Measurements from ENCODE around the gene TLR1.
A peak's percentile ranks its signal among the peaks of the same experiment; 100 is the strongest.

Gene TLR1

GRCh38 chr4:38804654-38805295, at the start of gene TLR1:
Gene TLR1, minus strand, starts transcription at chr4:38804791. Its CDS starts 5,960 bp downstream, at chr4:38798831.
- Histone ChIP-seq H3K79me2 (ENCODE audit: low read length) (peaks cover 5% of the 10 kb centered on the region), H3K27me3 (replicated peaks; ENCODE audit: insufficient read depth, low read length) (no peaks in the 10 kb centered on the region), H3K9me2 (replicated peaks; ENCODE audit: insufficient read depth, low read length) (no peaks in the 10 kb centered on the region), H3F3A (ENCODE audit: insufficient read depth, low read length) (peaks cover 27% of the 10 kb centered on the region), H3K9me3 (replicated peaks; ENCODE audit: insufficient read depth, low read length) (no peaks in the 10 kb centered on the region), H3K4me1 (ENCODE audit: low read length) (peaks cover 13% of the 10 kb centered on the region), H2AFZ (ENCODE audit: low read length) (peak within 1 kb of the TSS; percentile 64), H3K36me3 (replicated peaks; ENCODE audit: insufficient read depth, low read length) (no peaks in the 10 kb centered on the region), H3K27ac (ENCODE audit: low read length) (peak within 1 kb of the TSS; percentile 91), H3K4me3 (ENCODE audit: low read length) (peak within 1 kb of the TSS; percentile 57), H3K4me2 (ENCODE audit: low read depth, low read length) (peak within 1 kb of the TSS; percentile 86), H3K9ac (ENCODE audit: low read length) (peak within 1 kb of the TSS; percentile 64), H4K20me1 (ENCODE audit: insufficient read depth, low read length) (no peaks in the 10 kb centered on the region)
- DNase-seq: peak; percentile 78
- TF ChIP-seq EZH2phosphoT487 (IDR thresholded peaks at IDR 0.05; ENCODE audit: low read length): no peak
- TF ChIP-seq EZH2 (optimal IDR thresholded peaks at IDR 0.05; ENCODE audit: low read depth, low read length): no peak
- TF ChIP-seq CTCF (IDR thresholded peaks at IDR 0.05; ENCODE audit: low read length): peak; percentile 64

- no peaks in the 10 kb centered on the region for H3F3A ChIP-seq (ENCODE audit: insufficient read depth, low read length)
- TF ChIP-seq CTCF (IDR thresholded peaks at IDR 0.05; ENCODE audit: low read length) (no peak), EZH2phosphoT487 (IDR thresholded peaks at IDR 0.05; ENCODE audit: low read length) (no peak), EZH2 (optimal IDR thresholded peaks at IDR 0.05; ENCODE audit: low read depth, low read length) (no peak)
- no peaks in the 10 kb centered on the region for H3K9me2 ChIP-seq (replicated peaks; ENCODE audit: insufficient read depth, low read length)
- H3K9ac ChIP-seq (ENCODE audit: low read length): no peak overlapping the region
- no peaks in the 10 kb centered on the region for H3K4me1 ChIP-seq (ENCODE audit: low read length)
- no peaks in the 10 kb centered on the region for H3K79me2 ChIP-seq (ENCODE audit: low read length)
- no peaks in the 10 kb centered on the region for H4K20me1 ChIP-seq (ENCODE audit: insufficient read depth, low read length)
- no peak overlapping the region for H2AFZ ChIP-seq (ENCODE audit: low read length)
- no peak overlapping the region for H3K4me2 ChIP-seq (ENCODE audit: low read depth, low read length)
- no peaks in the 10 kb centered on the region for H3K36me3 ChIP-seq (replicated peaks; ENCODE audit: insufficient read depth, low read length)
- no peak for DNase-seq
- no peak overlapping the region for H3K27ac ChIP-seq (ENCODE audit: low read length)
- no peak overlapping the region for H3K4me3 ChIP-seq (ENCODE audit: low read length)
- H3K9me3 ChIP-seq (replicated peaks; ENCODE audit: insufficient read depth, low read length): no peaks in the 10 kb centered on the region
- no peaks in the 10 kb centered on the region for H3K27me3 ChIP-seq (replicated peaks; ENCODE audit: insufficient read depth, low read length)
These were observed 41.4 kb upstream of the TLR1 start for GRCh38 chr4:38846015-38846414.

- Histone ChIP-seq H3K9me3 (replicated peaks; ENCODE audit: insufficient read depth, low read length) (no peaks in the 10 kb centered on the region), H4K20me1 (ENCODE audit: insufficient read depth, low read length) (no peaks in the 10 kb centered on the region), H3F3A (ENCODE audit: insufficient read depth, low read length) (no peaks in the 10 kb centered on the region), H2AFZ (ENCODE audit: low read length) (no peak overlapping the region), H3K27me3 (replicated peaks; ENCODE audit: insufficient read depth, low read length) (no peaks in the 10 kb centered on the region), H3K4me3 (ENCODE audit: low read length) (no peak overlapping the region), H3K27ac (ENCODE audit: low read length) (no peak overlapping the region), H3K4me1 (ENCODE audit: low read length) (no peaks in the 10 kb centered on the region), H3K79me2 (ENCODE audit: low read length) (no peaks in the 10 kb centered on the region), H3K36me3 (replicated peaks; ENCODE audit: insufficient read depth, low read length) (no peaks in the 10 kb centered on the region), H3K4me2 (ENCODE audit: low read depth, low read length) (no peak overlapping the region), H3K9me2 (replicated peaks; ENCODE audit: insufficient read depth, low read length) (no peaks in the 10 kb centered on the region), H3K9ac (ENCODE audit: low read length) (no peak overlapping the region)
- DNase-seq: no peak
- TF ChIP-seq EZH2 (optimal IDR thresholded peaks at IDR 0.05; ENCODE audit: low read depth, low read length) (no peak), EZH2phosphoT487 (IDR thresholded peaks at IDR 0.05; ENCODE audit: low read length) (no peak), CTCF (IDR thresholded peaks at IDR 0.05; ENCODE audit: low read length) (no peak)
These were observed 38.4 kb upstream of the TLR1 start for GRCh38 chr4:38842994-38843393.
